Liver (tissue), 9 donors: ENCODE data around the gene ISG15. TPM values are rescaled to one million over a fixed set of nuclear protein-coding genes. Genes with fewer than 3 reads are reported as not detected.

ENCODE experiments used
- DNase-seq: peaks from one replicate; pipeline ENCODE4 v3.0.0-alpha.2; 2017; ENCODE audit warnings: low spot score
- H3K27ac ChIP-seq, 2 donors: one replicate each; pipeline ENCODE4 v1.7.0; 2013; ENCODE audit warnings: inconsistent platforms in 2 of 2, low read length in 2 of 2, control low read depth in 1 of 2, low read depth in 1 of 2, mild to moderate bottlenecking in 1 of 2
- H3K27me3 ChIP-seq, 4 donors: one replicate each; pipeline versions ENCODE4 v1.6.1 to v1.7.0; 2013; ENCODE audit warnings: low read length in 3 of 4, inconsistent platforms in 1 of 4, mild to moderate bottlenecking in 1 of 4, moderate library complexity in 1 of 4; ENCODE audit not compliant: control insufficient read depth in 4 of 4, insufficient read depth in 4 of 4
- H3K36me3 ChIP-seq, 4 donors: one replicate each; pipeline versions ENCODE4 v1.6.1 to v1.7.0; 2013; ENCODE audit warnings: low read length in 3 of 4, mild to moderate bottlenecking in 3 of 4, low read depth in 1 of 4, moderate library complexity in 1 of 4; ENCODE audit not compliant: control insufficient read depth in 4 of 4, insufficient read depth in 3 of 4
- H3K4me1 ChIP-seq, 4 donors: one replicate each; pipeline versions ENCODE4 v1.6.1 to v1.7.0; 2013; ENCODE audit warnings: low read length in 3 of 4, mild to moderate bottlenecking in 3 of 4, moderate library complexity in 1 of 4; ENCODE audit not compliant: control insufficient read depth in 4 of 4, insufficient read depth in 4 of 4
- H3K4me3 ChIP-seq, 3 donors: one replicate each; pipeline versions ENCODE4 v1.6.1 to v1.7.0; 2013; ENCODE audit warnings: low read length in 3 of 3, control low read depth in 1 of 3, low read depth in 1 of 3, mild to moderate bottlenecking in 1 of 3
- H3K9ac ChIP-seq, 2 donors: one replicate each; pipeline ENCODE4 v1.7.0; 2013; ENCODE audit warnings: low read length in 2 of 2, mild to moderate bottlenecking in 2 of 2, moderate library complexity in 2 of 2, control low read depth in 1 of 2, low read depth in 1 of 2
- H3K9me3 ChIP-seq, 4 donors: one replicate each; pipeline versions ENCODE4 v1.6.1 to v1.7.0; 2013; ENCODE audit warnings: low read length in 3 of 4; ENCODE audit not compliant: control insufficient read depth in 4 of 4
- ATF3 ChIP-seq: IDR thresholded peaks from 2 replicates; pipeline ENCODE4 v1.6.1; 2016; ENCODE audit warnings: antibody characterized with exemption
- CTCF ChIP-seq: fragments of 150-350 bp; IDR thresholded peaks from 2 replicates; pipeline ENCODE4 v1.5.1; 2017; ENCODE audit warnings: improper control_type of control experiment, low read depth, low read length; ENCODE audit not compliant: missing input control
- EGR1 ChIP-seq, 2 donors: IDR thresholded peaks; 2 replicates each; pipeline ENCODE4 v1.6.1; 2016 to 2018; ENCODE audit warnings: antibody characterized with exemption in 2 of 2, low read depth in 2 of 2
- FOXA1 ChIP-seq: IDR thresholded peaks from 2 replicates; pipeline ENCODE4 v1.6.1; 2016; ENCODE audit warnings: antibody characterized with exemption
- FOXA2 ChIP-seq: IDR thresholded peaks from 2 replicates; pipeline ENCODE4 v1.6.1; 2016; ENCODE audit warnings: antibody characterized with exemption
- GABPA ChIP-seq, 2 donors: IDR thresholded peaks in 1 of 2; conservative IDR thresholded peaks in 1 of 2; 2 replicates each; pipeline ENCODE4 v1.6.1; 2016; ENCODE audit warnings: antibody characterized with exemption in 2 of 2, mild to moderate bottlenecking in 1 of 2, moderate library complexity in 1 of 2
- HNF4A ChIP-seq, 2 donors: conservative IDR thresholded peaks; 2 replicates each; pipeline ENCODE4 v1.6.1; 2016; ENCODE audit warnings: antibody characterized with exemption in 2 of 2, mild to moderate bottlenecking in 2 of 2
- HNF4G ChIP-seq: IDR thresholded peaks from 2 replicates; pipeline ENCODE4 v1.6.1; 2016; ENCODE audit warnings: antibody characterized with exemption
- JUND ChIP-seq, 2 donors: IDR thresholded peaks; 2 replicates each; pipeline ENCODE4 v1.6.1; 2016; ENCODE audit warnings: antibody characterized with exemption in 2 of 2
- MAX ChIP-seq: IDR thresholded peaks from 2 replicates; pipeline ENCODE4 v1.6.1; 2016; ENCODE audit warnings: antibody characterized with exemption
- NR2F2 ChIP-seq: IDR thresholded peaks from 2 replicates; pipeline ENCODE4 v1.6.1; 2016; ENCODE audit warnings: antibody characterized with exemption
- RAD21 ChIP-seq, 2 donors: IDR thresholded peaks; 2 replicates each; pipeline ENCODE4 v1.6.1; 2016; ENCODE audit warnings: antibody characterized with exemption in 2 of 2, mild to moderate bottlenecking in 2 of 2
- REST ChIP-seq: IDR thresholded peaks from 2 replicates; pipeline ENCODE4 v1.6.1; 2016; ENCODE audit warnings: antibody characterized with exemption, mild to moderate bottlenecking
- RXRA ChIP-seq, 2 donors: IDR thresholded peaks; 2 replicates each; pipeline ENCODE4 v1.6.1; 2017 to 2018; ENCODE audit warnings: antibody characterized with exemption in 2 of 2, mild to moderate bottlenecking in 1 of 2
- SP1 ChIP-seq: IDR thresholded peaks from 2 replicates; pipeline ENCODE4 v1.6.1; 2018; ENCODE audit warnings: antibody characterized with exemption, mild to moderate bottlenecking
- TAF1 ChIP-seq: conservative IDR thresholded peaks from 2 replicates; pipeline ENCODE4 v1.6.1; 2016; ENCODE audit warnings: antibody characterized with exemption, mild to moderate bottlenecking
- YY1 ChIP-seq: IDR thresholded peaks from 2 replicates; pipeline ENCODE4 v1.6.1; 2016; ENCODE audit warnings: antibody characterized with exemption, mild to moderate bottlenecking
- ZBTB33 ChIP-seq: IDR thresholded peaks from 2 replicates; pipeline ENCODE4 v1.6.1; 2016; ENCODE audit warnings: antibody characterized with exemption
- WGBS: extraction: QIAGEN DNeasy Blood & Tissue Kit; methylation state at CpG from one replicate; pipeline ENCODE4 v1.1.7; 2013; 5-methylcytosine and 5-hydroxymethylcytosine counted together
- polyA plus RNA-seq, 2 donors: library from polyadenylated mRNA; stranded (reverse) in 1 of 2; unstranded in 1 of 2; fragments of 200-250 nt in 1 of 2; fragments of >200 nt in 1 of 2; fragmentation: Nextera tagmentation in 1 of 2; extraction: Ambion mirVana in 1 of 2; gene quantifications; one replicate each; pipeline versions ENCODE4 v1.2.1 to v1.2.3, GENCODE V29; 2013 to 2015
- total RNA-seq, 2 donors: library from RNA; depleted of rRNA; stranded (reverse); fragments of >200 nt; gene quantifications; one replicate each; pipeline ENCODE4 v1.2.3, GENCODE V29; 2014
- donor health status: healthy.
- donor health status: healthy.
- donor health status: healthy.
- donor health status: healthy.
- donor health status: healthy.

The ISG15 gene
- total and polyA plus RNA-seq, 4 donors, result 9.3 to 89.4 (median 56.5) TPM

GRCh38 chr1:981955-982558, 31.2 kb upstream of the ISG15 start, which contains the start of gene PERM1:
Gene PERM1, minus strand, starts transcription at chr1:982093. Its CDS starts 1,064 bp downstream, at chr1:981029.
- WGBS, result 51% methylated on average over 28 of the region's 28 CpGs
- Histone ChIP-seq H3K9ac (no peak within 1 kb of the TSS), H3K27ac (no peak within 1 kb of the TSS), H3K36me3 (no peaks in the 10 kb centered on the region), H3K4me3 (no peak within 1 kb of the TSS), H3K27me3 (peaks cover 0 to 6% (median 2%) of the 10 kb centered on the region in 4 donors), H3K4me1 (peaks cover 0 to 2% (median 0%) of the 10 kb centered on the region in 4 donors), H3K9me3 (no peaks in the 10 kb centered on the region)
- no peak for DNase-seq
- no peak for TF ChIP-seq HNF4G
- TF ChIP-seq MAX, result no peak
- no peak for TF ChIP-seq YY1
- no peak for TF ChIP-seq FOXA2
- TF ChIP-seq EGR1 (IDR thresholded peaks at IDR 0.05; ENCODE audit: low read depth in 2 of 2), result no peak
- TF ChIP-seq RAD21 (IDR thresholded peaks at IDR 0.05), result no peak
- TF ChIP-seq RXRA (IDR thresholded peaks at IDR 0.05), result no peak
- no peak for TF ChIP-seq GABPA (IDR thresholded peaks at IDR 0.05 in 1 of 2, conservative IDR thresholded peaks at IDR 0.05 in 1 of 2)
- no peak for TF ChIP-seq CTCF
- TF ChIP-seq ATF3, result no peak

- TF ChIP-seq MAX, result no peak
- no peak for TF ChIP-seq FOXA1
- TF ChIP-seq ZBTB33, result no peak
- no peak for TF ChIP-seq GABPA (IDR thresholded peaks at IDR 0.05 in 1 of 2, conservative IDR thresholded peaks at IDR 0.05 in 1 of 2)
- no peak for TF ChIP-seq EGR1 (IDR thresholded peaks at IDR 0.05; ENCODE audit: low read depth in 2 of 2)
- TF ChIP-seq TAF1, result no peak
- no peak for TF ChIP-seq NR2F2
- no peak for TF ChIP-seq REST
- TF ChIP-seq YY1, result no peak
- no peak for TF ChIP-seq RAD21 (IDR thresholded peaks at IDR 0.05)
- TF ChIP-seq CTCF, result no peak
- no peak for TF ChIP-seq RXRA (IDR thresholded peaks at IDR 0.05)
- TF ChIP-seq HNF4G, result no peak
- TF ChIP-seq HNF4A (conservative IDR thresholded peaks at IDR 0.05), result no peak
- no peak for TF ChIP-seq FOXA2
- no peak for TF ChIP-seq ATF3
- no peak for TF ChIP-seq JUND (IDR thresholded peaks at IDR 0.05)
- no peak for TF ChIP-seq SP1
- no peaks in the 10 kb centered on the region for H3K36me3 ChIP-seq
- no peak overlapping the region for H3K9ac ChIP-seq
- H3K4me3 ChIP-seq, result no peak overlapping the region
- 79% methylated on average over 43 of the region's 43 CpGs for WGBS
- H3K27me3 ChIP-seq, result peaks cover 0 to 6% (median 2%) of the 10 kb centered on the region in 4 donors
- H3K9me3 ChIP-seq, result no peaks in the 10 kb centered on the region
- DNase-seq, result no peak
- H3K27ac ChIP-seq, result no peak overlapping the region
- peaks cover 0 to 2% (median 0%) of the 10 kb centered on the region in 4 donors for H3K4me1 ChIP-seq
These were observed 30.4 kb upstream of the ISG15 start for GRCh38 chr1:982765-983436.
